ENCODE data around the gene APBB1IP.

DNA sequence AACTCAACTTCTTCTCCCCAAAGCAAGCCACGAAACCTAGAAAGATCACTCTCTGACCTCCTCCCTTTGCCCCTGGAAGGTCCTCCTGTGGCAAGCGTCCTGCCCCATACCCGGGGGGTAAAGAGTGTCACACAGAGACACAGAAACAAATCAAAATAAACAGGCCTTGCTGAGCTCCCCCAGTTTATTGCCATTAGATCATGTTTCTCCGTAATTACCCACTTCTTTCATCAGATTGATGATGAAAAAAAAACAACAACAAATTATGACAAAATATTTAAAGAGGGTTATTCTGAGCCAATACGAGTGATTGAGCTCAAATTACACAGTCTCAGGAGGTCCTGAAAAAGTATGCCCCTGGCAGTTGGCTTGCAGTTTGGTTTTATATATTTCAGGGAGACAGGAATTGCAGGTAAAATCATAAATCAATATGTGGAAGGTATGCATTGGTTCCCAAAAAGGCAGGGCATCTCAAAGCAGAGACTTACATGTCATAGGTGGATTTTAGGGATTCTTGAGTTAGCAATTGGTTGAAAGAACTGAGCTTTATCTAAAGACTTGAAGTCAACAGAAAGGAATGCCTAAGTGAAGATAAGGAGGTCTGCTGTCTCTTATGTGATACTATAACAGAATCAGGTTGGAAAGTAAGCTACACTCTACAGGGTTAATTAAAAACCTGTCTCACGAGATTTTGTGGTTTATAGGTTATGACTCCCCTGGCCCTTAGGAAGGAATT lies 86.2 kb downstream of the APBB1IP start:
- TF ChIP-seq POLR2A (IDR thresholded peaks at IDR 0.05): no peak
- TF ChIP-seq, protein P1, sequence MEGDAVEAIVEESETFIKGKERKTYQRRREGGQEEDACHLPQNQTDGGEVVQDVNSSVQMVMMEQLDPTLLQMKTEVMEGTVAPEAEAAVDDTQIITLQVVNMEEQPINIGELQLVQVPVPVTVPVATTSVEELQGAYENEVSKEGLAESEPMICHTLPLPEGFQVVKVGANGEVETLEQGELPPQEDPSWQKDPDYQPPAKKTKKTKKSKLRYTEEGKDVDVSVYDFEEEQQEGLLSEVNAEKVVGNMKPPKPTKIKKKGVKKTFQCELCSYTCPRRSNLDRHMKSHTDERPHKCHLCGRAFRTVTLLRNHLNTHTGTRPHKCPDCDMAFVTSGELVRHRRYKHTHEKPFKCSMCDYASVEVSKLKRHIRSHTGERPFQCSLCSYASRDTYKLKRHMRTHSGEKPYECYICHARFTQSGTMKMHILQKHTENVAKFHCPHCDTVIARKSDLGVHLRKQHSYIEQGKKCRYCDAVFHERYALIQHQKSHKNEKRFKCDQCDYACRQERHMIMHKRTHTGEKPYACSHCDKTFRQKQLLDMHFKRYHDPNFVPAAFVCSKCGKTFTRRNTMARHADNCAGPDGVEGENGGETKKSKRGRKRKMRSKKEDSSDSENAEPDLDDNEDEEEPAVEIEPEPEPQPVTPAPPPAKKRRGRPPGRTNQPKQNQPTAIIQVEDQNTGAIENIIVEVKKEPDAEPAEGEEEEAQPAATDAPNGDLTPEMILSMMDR (IDR thresholded peaks at IDR 0.05): no peak

Measured in heart left ventricle (tissue), 13 donors.